Coronary artery (tissue), 2 donors: ENCODE results near the gene GPHN.

ENCODE experiments used
- DNase-seq: peaks from one replicate; pipeline ENCODE4 v3.0.0-alpha.2; 2017; ENCODE audit warnings: low spot score
- H3K27ac ChIP-seq, 2 donors: fragments of 200-600 bp; sonication (generic); one replicate each; pipeline ENCODE4 v1.5.1; 2016 to 2019
- H3K4me3 ChIP-seq: fragments of 200-600 bp; sonication (generic); 2 replicates; pipeline ENCODE4 v1.5.1; 2016; ENCODE audit warnings: mild to moderate bottlenecking, moderate library complexity
- CTCF ChIP-seq: fragments of 200-600 bp; sonication (generic); IDR thresholded peaks from one replicate; pipeline ENCODE4 v1.5.1; 2019; ENCODE audit warnings: antibody characterized with exemption

GPHN gene

GRCh38 chr14:67168110-67168441 is 660.1 kb downstream of the GPHN start:
- no peak for DNase-seq
- TF ChIP-seq CTCF = no peak
- no peak overlapping the region for H3K27ac ChIP-seq
- no peak overlapping the region for H3K4me3 ChIP-seq

- no peak overlapping the region for H3K27ac ChIP-seq
- no peak for DNase-seq
- no peak for TF ChIP-seq CTCF
- H3K4me3 ChIP-seq = no peak overlapping the region
These were observed 662.7 kb downstream of the GPHN start for GRCh38 chr14:67170660-67171059.

- no peak for TF ChIP-seq CTCF
- DNase-seq = no peak
- no peak overlapping the region for H3K27ac ChIP-seq
- no peak overlapping the region for H3K4me3 ChIP-seq
These were observed 664.1 kb downstream of the GPHN start for GRCh38 chr14:67172056-67172455.

- DNase-seq = no peak
- Histone ChIP-seq H3K4me3 (no peak overlapping the region), H3K27ac (no peak overlapping the region)
- TF ChIP-seq CTCF = no peak
These were observed 664.6 kb downstream of the GPHN start for GRCh38 chr14:67172520-67172919.

- Histone ChIP-seq H3K27ac (no peak overlapping the region), H3K4me3 (no peak overlapping the region)
- no peak for DNase-seq
- no peak for TF ChIP-seq CTCF
These were observed 665.8 kb downstream of the GPHN start for GRCh38 chr14:67173719-67174118.

- no peak for TF ChIP-seq CTCF
- H3K27ac ChIP-seq = no peak overlapping the region
These were observed 678.3 kb downstream of the GPHN start for GRCh38 chr14:67186172-67186768.

GRCh38 chr14:67186789-67187584 is 679.0 kb downstream of the GPHN start:
- Histone ChIP-seq H3K4me3 (no peak overlapping the region), H3K27ac (no peak overlapping the region)
- DNase-seq = no peak
- TF ChIP-seq CTCF = no peak

More at GRCh38 chr14:67186172-67186768, 678.3 kb downstream of the GPHN start:
- no peak overlapping the region for H3K4me3 ChIP-seq
- DNase-seq = no peak
